Left renal pelvis (tissue), 4 donors: Measurements from ENCODE around the gene CCDC12. TPM values are rescaled to one million over a fixed set of nuclear protein-coding genes. Genes with fewer than 3 reads are reported as not detected.
A peak's percentile ranks its signal among the peaks of the same experiment; 100 is the strongest.

Experiments
- DNase-seq, 4 donors: peaks; one replicate each; pipeline ENCODE4 v3.0.0-alpha.2; 2013; ENCODE audit warnings: low read depth in 4 of 4, low spot score in 3 of 4
- polyA plus RNA-seq, 4 donors: library from polyadenylated mRNA; unstranded; fragments of 120-200 nt; gene quantifications; one replicate each; pipeline ENCODE4 v1.2.1, GENCODE V29; 2013; ENCODE audit not compliant: insufficient read length in 4 of 4

The CCDC12 gene
- polyA plus RNA-seq, 4 donors, result 38.9 to 54.5 (median 51.5) TPM

DNA sequence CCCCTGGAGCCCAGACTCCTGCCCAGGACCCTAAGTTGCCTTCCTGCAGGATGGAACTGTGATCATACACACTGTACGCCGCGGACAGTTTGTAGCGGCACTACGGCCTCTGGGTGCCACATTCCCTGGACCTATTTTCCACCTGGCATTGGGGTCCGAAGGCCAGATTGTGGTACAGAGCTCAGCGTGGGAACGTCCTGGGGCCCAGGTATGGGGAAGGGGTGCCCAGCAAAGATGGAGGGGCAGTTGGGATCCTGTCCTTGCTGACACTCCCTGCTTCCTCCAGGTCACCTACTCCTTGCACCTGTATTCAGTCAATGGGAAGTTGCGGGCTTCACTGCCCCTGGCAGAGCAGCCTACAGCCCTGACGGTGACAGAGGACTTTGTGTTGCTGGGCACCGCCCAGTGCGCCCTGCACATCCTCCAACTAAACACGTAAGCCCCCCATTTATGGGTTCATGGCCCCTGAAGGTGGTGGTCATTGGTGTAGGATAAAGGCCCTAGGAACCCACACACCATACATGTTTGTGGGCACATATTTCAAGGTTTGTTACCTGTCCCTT, 31.8 kb upstream of the CCDC12 start:
- DNase-seq, result no peak

DNA sequence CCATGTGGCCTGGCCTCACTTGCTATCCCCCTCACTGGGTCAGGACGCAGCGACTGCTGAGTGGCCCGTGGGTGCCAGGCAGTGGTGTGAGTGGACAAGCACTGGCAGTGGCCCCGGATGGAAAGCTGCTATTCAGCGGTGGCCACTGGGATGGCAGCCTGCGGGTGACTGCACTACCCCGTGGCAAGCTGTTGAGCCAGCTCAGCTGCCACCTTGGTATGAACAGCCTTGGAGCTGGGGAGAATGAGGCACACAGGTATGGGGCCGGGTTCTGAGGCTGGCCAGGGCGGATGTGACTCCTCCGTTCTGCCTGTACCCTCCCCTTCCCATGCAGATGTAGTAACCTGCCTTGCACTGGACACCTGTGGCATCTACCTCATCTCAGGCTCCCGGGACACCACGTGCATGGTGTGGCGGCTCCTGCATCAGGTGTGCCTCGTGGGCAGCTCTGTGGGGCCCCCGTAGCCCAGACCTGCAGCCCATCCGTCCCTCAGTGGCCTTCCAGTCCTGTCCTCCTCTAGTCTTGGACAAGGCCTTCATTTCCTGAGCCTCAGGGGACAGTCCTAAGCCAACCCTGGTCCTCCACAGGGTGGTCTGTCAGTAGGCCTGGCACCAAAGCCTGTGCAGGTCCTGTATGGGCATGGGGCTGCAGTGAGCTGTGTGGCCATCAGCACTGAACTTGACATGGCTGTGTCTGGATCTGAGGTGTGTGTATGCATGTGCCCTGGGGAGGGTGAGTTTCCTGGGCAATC, 31.1 kb upstream of the CCDC12 start:
- DNase-seq, result no peak

DNA sequence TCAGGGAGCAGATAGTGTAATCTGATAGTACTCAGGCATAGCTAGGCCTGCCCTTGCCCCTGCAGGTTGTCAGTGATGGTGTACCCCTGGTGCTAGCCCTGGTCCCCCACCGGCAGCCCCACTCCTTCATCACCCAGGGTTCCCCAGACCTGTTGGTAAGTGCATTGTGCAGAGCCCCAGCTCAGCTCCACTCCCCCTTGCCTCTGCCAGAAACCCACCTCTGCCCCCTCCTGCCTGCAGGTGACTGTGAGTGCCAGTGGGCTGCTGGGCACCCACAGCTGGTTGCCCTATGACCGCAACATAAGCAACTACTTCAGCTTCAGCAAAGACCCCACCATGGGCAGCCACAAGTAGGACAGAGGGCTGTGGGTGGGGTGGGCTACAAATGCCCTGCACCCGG, 30.5 kb upstream of the CCDC12 start:
- no peak for DNase-seq

DNA sequence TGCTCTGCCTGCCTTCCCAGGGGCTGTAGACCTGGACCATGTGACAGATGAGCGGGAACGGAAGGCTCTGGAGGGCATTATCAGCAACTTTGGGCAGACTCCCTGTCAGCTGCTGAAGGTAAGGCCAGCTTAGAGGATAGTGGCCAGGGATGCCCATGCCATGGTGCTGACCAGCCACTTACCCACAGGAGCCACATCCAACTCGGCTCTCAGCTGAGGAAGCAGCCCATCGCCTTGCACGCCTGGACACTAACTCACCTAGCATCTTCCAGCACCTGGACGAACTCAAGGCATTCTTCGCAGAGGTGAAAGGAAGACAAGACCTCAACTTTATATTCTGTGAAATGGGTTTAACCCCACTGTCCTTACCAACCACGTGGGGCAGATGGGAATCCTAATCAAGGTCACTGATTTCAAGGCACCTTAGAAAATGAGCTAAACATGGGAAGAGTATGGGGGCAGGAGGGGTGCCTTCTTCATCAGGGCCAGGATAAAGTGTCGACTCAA, 29.7 kb upstream of the CCDC12 start:
- no peak for DNase-seq

DNA sequence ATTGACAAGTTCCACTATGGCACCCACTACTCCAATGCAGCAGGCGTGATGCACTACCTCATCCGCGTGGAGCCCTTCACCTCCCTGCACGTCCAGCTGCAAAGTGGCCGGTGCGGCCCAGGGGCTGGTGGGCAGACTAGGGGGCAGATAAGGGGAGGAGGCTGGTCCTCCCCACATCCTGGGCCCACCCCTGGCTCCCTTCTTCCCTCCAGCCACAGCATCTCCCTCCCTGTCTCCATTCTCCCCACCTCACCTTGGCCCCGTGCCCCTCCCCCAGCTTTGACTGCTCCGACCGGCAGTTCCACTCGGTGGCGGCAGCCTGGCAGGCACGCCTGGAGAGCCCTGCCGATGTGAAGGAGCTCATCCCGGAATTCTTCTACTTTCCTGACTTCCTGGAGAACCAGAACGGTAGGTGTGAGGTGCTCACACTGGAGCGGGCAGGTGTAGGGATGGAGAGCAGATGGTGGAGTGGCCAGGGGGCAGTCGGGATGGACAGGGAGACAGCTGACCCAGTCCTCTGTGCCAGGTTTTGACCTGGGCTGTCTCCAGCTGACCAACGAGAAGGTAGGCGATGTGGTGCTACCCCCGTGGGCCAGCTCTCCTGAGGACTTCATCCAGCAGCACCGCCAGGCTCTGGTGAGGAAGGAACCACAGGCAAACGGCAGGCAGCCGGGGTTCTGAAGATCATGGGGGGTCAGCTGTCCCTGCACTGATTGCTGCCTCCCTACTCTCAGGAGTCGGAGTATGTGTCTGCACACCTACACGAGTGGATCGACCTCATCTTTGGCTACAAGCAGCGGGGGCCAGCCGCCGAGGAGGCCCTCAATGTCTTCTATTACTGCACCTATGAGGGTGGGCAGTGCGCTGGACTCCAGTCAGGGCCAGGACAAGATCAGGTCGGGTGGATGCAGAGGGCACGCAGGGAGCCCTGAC, 28.9 kb upstream of the CCDC12 start:
- DNase-seq, result no peak

DNA sequence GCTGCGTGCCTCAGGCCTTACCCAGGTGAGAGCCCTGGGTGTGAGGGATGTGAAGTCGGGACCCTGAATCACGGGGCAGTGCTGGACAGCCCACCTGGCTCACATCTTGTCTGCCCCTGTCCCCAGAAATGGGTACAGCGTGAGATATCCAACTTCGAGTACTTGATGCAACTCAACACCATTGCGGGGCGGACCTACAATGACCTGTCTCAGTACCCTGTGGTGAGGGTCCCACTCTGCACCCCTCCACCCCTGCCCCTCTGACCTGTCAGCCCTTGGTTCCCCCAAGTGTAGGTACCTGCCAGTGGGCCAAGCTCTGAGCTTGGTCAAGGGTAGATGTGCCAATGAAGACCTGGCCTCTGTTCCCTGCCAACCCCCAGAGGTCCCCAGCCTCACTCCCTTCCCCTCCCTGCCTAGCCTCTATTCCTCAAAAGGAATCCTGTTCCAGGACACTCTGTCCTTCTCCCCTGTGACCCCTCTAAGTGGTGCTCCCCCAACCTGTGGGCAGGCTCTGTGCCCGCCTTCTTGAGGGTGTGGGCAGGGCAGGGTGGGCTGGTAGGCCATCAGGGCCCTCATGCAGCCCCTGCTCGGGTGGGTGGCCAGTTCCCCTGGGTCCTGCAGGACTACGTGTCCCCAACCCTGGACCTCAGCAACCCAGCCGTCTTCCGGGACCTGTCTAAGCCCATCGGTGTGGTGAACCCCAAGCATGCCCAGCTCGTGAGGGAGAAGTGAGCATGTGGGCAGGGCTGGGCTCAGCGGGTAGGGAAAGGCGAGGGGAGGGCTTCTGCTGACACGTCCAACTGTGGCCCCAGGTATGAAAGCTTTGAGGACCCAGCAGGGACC, 28.0 kb upstream of the CCDC12 start:
- DNase-seq, result no peak

DNA sequence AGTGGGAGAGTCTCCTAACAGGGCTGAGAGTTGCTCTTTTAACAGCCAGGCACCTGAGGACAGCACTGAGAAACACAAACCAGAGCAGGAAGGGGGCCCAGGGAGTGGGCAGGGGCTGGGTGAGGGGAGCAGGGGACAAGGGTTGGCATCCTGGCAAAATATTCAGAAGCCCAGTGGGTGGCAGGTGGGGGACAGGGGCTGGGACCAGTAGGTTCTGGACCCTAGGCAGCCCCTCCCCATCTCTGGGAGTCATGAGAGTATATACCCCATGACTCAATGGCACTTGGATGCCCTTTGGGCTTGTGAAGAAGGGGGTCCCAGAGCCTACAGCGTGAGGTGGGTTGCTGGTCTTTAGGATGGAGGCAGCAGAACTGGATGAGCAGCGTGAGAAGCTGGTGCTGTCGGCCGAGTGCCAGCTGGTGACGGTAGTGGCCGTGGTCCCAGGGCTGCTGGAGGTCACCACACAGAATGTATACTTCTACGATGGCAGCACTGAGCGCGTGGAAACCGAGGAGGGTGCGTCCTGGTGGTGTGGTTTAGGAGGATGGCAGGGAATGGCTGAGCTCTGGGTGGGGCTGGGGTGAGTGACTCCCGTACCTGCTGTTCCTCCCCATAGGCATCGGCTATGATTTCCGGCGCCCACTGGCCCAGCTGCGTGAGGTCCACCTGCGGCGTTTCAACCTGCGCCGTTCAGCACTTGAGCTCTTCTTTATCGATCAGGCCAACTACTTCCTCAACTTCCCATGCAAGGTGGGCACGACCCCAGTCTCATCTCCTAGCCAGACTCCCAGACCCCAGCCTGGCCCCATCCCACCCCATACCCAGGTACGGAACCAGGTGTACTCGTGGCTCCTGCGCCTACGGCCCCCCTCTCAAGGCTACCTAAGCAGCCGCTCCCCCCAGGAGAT, 27.2 kb upstream of the CCDC12 start:
- no peak for DNase-seq

DNA sequence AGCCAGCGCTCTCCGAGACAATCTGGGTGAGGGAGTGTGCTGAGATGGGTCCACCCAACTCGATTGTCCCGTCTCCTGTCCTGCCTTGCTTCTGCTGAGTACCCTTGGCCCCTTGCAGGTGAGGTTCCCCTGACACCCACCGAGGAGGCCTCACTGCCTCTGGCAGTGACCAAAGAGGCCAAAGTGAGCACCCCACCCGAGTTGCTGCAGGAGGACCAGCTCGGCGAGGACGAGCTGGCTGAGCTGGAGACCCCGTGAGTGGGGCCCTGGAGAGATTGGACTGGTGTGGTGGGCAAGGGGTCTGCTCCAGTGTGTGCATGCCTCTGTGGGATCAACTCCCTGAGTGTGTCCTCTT, 26.5 kb upstream of the CCDC12 start:
- no peak for DNase-seq

DNA sequence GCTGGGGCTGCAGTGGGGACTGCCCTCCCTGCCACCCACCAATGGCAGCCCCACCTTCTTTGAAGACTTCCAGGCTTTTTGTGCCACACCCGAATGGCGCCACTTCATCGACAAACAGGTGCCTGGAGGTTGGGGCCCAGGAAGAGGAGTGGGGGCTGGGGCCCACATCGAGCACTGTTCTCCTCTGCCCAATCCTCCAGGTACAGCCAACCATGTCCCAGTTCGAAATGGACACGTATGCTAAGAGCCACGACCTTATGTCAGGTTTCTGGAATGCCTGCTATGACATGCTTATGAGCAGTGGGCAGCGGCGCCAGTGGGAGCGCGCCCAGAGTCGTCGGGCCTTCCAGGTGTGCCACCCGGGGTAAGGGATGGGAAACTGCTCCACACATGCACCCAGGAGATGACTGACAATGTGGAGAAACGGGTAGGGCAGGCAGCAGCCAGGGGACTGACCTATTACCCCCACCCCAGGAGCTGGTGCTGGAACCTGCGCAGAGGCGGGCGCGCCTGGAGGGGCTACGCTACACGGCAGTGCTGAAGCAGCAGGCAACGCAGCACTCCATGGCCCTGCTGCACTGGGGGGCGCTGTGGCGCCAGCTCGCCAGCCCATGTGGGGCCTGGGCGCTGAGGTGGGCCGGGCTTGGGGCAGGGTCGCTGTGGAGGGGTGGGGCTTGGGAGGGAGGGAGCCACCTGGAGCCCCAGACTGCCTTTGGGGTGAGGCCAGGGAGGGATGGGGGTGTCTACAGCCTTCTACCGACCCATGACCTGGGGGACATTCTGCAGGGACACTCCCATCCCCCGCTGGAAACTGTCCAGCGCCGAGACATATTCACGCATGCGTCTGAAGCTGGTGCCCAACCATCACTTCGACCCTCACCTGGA, 25.9 kb upstream of the CCDC12 start:
- DNase-seq, result no peak

DNA sequence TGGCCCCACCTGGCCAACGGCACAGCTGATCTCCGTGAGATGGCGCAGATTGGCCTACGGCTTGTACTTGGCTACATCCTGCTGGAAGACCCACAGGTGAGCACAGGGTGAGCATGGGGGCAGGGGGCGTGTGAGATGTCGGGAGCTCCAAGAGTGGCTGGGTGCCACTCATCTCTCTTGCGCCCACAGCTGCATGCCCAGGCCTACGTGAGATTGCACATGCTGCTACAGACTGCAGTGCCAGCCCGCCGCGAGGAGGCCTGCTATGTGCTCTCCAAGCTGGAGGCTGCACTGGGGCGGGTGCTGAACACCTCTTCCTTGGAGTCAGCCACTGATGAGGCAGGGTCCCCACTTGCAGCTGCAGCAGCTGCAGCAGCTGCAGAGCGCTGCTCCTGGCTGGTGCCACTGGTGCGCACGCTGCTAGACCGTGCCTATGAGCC, 25.2 kb upstream of the CCDC12 start:
- DNase-seq, result no peak

DNA sequence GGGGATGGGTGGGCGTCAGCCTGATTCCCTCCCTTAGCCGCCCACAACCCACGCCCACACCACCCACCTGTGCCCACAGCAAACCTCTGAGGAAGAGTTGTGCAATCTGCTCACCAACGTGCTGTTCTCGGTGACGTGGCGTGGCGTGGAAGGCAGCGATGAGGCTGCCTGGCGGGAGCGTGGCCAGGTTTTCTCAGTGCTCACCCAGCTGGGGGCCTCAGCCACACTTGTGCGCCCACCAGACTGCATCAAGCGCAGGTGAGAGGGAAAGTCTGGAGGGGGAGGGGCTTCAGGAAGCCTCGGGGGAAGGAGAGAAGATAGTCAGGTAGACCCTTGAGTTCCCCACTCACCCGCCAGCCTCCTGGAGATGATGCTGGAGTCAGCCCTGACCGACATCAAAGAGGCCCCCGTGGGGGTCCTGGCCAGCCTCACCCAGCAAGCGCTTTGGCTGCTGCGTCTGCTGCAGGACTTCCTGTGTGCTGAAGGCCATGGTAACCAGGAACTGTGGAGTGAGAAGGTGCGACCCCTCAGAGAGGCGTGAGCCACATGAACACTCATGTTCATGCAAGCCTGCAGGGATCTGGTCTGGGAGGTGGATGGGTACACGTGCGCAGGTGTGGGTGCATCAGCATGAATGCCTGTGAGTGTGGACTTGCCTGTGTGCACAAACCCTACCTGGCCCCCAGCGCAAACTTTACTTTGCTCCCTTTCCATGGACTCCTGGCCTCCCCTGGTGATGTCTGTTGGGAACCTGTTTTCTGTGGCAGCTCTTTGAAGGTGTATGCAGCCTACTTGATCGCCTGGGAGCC, 24.6 kb upstream of the CCDC12 start:
- DNase-seq, result no peak

DNA sequence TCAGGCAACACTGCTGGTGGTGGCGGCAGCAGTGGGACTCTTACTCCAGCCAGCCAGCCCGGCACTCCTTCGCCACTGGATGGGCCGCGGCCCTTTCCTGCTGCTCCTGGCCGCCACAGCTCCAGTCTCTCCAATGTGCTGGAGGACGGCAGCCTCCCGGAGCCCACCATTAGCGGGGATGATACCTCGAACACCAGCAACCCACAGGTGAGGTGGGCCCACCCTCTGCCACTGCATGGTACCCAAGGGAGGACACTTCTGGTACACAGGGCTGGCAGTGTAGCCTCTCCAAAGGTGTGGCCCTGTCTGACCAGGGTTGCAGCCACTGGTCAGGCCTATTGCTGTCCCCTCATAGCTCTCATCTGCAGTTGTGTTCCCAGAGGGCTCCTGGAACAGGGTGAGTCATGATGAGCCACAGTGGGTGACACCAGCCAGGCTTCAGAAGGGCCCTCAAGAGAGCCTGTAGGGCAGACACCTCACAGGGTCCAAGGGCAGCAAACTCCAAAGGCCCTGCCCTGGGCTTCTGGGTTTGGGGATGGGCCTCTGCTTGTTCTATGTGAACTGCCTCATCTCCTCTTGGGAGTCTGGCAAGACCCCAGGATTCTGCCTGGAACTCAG, 23.8 kb upstream of the CCDC12 start:
- DNase-seq, result no peak

DNA sequence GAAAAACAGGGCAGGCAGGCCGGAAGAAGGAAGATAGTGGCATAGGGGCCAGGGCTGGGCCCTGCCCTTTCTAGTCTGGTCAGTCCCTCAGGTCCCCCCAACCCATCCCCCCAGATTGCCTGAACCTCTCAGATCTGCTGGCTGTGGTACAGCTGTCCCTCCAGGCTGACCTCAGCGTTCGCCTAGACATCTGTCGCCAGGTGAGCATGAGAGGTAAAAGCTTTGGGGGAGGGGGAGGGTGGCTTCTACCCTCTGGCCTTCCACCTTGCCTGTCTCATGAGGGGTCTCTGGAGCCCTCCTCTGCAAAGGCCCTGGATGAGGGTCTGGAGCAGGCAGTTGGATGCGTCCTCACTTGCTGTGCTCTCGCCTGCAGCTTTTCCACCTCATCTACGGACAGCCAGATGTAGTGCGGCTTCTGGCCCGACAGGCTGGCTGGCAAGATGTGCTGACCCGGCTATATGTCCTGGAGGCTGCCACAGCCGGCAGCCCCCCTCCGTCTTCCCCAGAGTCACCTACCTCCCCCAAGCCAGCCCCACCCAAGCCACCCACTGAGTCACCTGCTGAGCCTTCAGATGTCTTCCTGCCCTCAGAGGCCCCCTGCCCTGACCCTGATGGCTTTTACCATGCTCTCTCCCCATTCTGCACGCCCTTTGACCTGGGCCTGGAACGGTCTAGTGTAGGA, 23.1 kb upstream of the CCDC12 start:
- no peak for DNase-seq

DNA sequence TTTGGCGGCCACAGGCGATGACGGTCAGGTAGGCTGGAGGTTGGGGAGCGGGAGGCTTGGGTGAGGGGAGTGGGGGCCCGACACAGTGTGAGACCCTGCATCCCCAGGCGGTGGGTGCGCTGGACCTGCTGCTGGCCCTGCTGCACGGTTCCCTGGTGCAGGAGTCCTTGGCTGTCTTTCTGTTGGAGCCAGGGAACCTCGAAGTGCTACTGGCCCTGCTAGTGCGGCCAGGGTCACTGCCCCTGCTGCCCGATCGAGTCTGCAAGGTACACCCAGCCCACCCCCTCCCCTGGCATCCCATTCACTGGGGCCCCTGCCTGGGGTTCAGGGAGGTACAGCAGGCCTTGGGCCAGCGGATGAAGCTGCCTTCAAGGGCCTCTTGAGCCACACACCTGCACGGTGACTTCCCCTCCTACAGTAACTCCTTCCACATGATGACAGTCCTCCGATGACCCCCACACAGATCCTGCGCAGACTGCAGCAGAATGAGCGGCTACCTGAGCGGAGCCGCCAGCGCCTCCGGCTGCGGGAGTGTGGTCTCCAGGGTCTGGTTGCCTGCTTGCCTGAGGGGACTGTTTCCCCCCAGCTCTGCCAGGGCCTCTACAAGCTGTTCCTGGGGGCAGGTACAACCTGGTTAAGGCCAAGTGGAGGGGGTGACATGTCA, 22.4 kb upstream of the CCDC12 start:
- DNase-seq, result no peak

DNA sequence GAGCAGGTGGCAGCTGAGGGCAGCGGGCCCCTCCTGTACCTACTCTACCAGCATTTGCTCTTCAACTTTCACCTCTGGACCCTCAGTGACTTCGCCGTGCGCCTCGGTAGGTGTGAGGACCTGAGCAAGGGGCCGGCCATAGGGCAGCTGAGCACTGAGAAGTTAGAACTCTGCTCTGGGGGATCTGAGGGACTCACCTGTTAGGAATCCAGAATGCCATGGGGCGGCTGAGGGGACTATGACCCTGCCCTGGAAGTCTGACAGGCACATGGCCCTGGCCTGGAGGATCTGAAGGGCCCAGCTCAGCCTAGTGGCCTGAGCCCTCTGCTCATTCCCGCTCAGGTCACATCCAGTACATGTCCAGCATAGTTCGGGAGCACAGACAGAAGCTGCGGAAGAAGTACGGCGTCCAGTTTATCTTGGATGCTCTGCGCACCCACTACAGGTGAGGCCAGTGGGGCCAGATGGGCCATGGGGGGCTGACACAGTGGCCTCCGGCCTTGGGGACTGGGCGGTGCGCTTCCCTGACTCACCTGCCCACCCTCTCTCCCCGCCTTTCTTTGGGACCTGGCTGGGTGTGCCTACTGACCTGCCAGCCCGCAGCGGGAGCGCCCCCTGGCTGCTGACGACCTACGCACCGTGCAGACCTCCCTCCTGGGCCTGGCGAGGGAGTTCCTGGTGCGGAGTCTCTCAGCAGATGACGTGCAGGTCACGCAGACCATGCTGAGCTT, 21.7 kb upstream of the CCDC12 start:
- peak in 1 of 4 donors; percentile 29 for DNase-seq
